GM20000 (cell line): Measurements from ENCODE around the gene TMEM234.

ENCODE experiments used
- DNase-seq: peaks from one replicate; pipeline ENCODE4 v3.0.0; 2012; ENCODE audit warnings: low spot score
- TF ChIP-seq, protein P1 (sequence below): IDR thresholded peaks from 2 replicates; pipeline ENCODE4 v1.5.1; 2012; ENCODE audit warnings: mild to moderate bottlenecking, control low read depth; ENCODE audit errors: extremely low read depth, missing control alignments

The TMEM234 gene

DNA sequence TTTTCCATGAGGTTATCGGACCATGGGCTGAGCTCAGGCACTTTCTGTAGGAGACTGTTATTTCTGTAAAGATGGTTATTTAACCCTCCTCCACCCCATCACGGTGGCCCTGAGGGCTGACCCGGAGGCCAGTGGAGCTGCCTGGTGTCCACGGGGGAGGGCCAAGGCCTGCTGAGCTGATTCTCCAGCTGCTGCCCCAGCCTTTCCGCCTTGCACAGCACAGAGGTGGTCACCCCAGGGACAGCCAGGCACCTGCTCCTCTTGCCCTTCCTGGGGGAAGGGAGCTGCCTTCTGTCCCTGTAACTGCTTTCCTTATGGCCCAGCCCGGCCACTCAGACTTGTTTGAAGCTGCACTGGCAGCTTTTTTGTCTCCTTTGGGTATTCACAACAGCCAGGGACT, 24.3 kb downstream of the TMEM234 start:
- TF ChIP-seq, protein P1, sequence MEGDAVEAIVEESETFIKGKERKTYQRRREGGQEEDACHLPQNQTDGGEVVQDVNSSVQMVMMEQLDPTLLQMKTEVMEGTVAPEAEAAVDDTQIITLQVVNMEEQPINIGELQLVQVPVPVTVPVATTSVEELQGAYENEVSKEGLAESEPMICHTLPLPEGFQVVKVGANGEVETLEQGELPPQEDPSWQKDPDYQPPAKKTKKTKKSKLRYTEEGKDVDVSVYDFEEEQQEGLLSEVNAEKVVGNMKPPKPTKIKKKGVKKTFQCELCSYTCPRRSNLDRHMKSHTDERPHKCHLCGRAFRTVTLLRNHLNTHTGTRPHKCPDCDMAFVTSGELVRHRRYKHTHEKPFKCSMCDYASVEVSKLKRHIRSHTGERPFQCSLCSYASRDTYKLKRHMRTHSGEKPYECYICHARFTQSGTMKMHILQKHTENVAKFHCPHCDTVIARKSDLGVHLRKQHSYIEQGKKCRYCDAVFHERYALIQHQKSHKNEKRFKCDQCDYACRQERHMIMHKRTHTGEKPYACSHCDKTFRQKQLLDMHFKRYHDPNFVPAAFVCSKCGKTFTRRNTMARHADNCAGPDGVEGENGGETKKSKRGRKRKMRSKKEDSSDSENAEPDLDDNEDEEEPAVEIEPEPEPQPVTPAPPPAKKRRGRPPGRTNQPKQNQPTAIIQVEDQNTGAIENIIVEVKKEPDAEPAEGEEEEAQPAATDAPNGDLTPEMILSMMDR: no peak

DNA sequence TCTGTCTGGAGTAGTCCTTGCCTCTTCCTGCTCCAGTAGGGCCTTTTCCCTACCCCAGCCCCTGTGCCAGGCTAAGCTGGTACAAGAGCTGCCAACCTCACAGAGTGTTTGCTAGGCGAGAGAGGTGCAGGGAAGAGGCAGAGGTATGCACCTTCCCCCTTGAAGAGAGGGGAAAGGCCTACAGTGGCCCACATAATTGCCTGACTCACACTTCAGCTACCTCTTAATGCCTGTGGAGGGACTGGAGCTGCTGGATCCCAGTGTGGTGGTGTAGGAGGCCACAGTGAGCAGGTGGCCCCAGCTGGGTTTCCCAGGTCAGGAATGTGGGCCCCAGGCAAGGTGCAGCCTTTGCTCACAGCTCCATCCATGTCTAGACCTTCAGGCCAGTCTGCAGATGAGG, 25.1 kb downstream of the TMEM234 start:
- no peak for DNase-seq
- TF ChIP-seq, protein P1: no peak

More for the DNA sequence above, 24.3 kb downstream of the TMEM234 start:
- DNase-seq: no peak

DNA sequence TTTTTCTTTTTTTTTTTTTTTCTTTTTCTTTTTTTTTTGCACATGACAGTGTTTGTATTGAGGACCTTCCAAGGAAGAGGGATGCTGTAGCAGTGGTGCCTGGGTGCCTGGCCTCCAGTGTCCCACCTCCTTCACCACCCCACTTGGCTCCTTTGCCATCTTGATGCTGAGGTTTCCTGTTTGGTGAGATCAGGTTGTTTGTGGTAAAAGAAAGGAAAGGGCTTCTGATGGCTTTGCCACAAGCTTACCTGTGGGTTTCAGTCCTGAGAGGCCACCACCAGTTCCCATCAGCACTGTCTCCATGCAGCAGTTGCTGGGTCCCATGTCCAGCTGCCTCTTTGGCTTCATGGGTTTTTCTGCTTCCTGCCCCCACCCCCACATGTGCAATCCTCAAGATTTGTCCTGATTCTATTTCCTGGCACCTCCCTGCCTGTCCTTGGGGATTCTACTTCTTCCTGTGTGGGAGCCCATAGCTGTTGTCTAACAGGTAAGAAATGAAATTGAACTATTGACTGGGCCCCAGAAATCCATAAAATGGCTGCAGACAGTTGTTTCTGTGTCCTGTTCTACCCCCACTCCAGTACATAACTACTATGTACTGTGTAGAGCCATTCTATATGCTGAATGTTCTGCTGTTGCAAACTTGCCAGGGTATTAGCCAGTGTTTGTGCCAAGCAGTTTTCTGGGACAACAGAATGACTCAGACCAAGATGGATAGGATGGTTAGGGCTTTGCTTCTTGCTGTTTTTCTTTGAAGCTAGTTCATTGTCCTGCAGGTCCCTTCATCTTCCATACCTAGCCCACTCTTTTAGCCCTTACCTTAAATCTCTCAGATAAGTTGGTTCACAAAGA, 26.0 kb downstream of the TMEM234 start:
- DNase-seq: no peak
- TF ChIP-seq, protein P1: no peak

DNA sequence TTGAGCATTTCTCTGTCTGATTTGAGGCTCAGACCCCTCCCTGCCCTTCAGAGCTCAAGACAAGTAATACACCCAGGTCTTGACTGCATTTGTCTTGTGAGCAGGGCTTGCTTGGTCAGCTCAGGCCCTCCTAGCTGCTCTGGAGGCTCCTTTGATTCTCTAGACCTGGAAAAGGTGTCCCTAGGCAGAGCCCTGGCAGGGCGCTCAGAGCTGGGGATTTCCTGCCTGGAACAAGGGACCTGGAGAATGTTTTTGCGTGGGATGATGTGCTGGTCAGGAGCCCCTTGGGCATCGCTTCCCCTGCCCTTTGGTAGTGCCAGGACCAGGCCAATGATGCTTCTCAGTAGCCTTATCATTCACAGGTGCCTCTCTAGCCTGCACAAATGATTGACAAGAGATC, 26.6 kb downstream of the TMEM234 start:
- DNase-seq: no peak
- TF ChIP-seq, protein P1: no peak

DNA sequence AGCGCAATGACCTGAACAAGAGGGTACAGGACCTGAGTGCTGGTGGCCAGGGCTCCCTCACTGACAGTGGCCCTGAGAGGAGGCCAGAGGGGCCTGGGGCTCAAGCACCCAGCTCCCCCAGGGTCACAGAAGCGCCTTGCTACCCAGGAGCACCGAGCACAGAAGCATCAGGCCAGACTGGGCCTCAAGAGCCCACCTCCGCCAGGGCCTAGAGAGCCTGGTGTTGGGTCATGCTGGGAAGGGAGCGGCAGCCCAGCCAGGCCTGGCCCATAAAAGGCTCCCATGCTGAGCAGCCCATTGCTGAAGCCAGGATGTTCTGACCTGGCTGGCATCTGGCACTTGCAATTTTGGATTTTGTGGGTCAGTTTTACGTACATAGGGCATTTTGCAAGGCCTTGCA, 27.2 kb downstream of the TMEM234 start:
- DNase-seq: no peak
- TF ChIP-seq, protein P1: no peak

DNA sequence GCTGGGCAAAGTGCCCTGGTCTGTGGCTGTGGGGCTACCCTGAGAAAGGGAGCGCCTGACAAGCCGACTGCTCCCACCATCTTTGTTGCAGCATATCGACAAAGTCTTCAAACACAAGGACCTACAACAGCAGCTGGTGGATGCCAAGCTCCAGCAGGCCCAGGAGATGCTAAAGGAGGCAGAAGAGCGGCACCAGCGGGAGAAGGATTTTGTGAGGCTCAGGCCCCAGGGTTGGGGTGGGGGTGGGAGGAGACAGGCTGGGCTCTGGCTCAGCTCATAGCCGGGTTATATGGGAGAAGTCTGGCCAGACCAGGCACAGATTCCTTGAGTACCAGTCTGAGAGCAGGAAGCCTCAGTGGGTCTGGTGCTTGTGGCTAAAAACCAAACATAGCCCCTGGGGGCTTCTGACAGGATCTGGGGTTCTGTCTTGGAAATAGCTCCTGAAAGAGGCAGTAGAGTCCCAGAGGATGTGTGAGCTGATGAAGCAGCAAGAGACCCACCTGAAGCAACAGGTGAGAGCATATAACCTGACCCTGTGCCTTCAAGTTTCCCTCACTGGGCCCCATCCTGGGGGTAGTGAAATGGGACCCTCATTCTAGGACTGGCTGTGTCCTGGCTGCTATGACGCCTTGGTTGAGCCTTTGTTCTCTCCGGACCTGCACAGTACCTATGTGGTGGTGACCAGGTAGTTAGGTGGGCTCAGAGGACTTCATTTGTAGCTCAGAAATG, 29.8 kb downstream of the TMEM234 start:
- TF ChIP-seq, protein P1: no peak
- no peak for DNase-seq

DNA sequence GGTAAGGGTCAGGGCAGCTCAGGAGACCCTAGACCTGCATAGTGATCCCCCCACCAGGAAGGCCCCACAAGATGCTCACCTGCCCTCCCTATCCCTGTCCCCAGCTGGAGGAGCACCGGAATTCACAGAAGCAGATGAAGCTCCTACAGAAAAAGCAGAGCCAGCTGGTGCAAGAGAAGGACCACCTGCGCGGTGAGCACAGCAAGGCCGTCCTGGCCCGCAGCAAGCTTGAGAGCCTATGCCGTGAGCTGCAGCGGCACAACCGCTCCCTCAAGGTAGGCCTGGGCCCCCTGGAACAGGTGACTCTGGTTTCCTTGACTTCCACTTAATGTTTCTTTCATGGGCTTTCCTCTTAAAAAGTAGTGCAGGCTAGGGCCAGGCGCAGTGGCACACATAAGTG, 34.3 kb downstream of the TMEM234 start:
- DNase-seq: no peak
- TF ChIP-seq, protein P1: no peak
